ENCODE data around the gene CCER1. TPM values are rescaled to one million over a fixed set of nuclear protein-coding genes. Genes with fewer than 3 reads are reported as not detected.

The CCER1 gene, protein sequence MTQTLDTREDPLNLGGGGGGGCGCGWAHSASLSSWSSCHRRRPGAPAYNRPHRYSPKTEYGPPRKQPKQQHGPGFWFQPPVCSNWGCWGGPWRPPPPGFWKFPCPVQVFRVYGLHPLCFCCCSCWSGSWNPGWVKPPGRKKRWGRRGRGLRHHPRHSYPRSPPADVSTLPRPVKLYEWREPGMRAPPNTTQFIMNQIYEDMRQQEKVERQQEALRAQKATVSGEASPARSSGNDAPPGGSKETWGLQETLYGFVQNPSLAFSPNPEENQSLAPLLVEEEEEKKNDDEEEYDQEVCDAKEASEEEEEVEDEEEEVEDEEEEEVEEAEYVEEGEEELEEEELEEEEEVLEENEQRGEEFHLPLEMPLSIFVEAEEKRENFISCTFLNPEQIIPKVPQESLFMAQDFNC
- not detected for total RNA-seq
- long read RNA-seq, result 0 reads

DNA sequence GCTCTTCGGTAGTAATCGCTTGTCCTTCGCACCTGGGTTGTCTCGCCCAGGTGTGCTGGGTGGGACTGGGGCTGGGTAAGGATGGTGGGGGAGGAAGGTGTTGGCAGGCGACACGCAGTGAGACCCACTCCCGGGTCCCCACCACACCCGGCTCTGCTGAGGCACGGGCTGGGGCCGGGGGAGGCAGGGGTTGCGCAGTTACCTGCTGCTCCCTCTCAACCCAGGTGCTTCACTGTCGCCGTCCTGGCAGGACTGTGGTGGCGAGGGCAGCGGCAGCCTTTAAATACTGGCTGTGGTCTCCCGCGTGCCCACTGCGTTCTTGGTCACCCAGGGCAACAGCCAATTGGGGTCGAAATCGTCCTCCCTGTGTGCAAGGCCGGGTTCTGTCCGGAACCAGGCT, at the start of gene CCER1:
CCER1 (minus strand) TSS at position 256 of the 400 bp plus-strand sequence. CDS start 434 bp downstream, outside the sequence.
- Histone ChIP-seq H3K4me3 (no peak within 1 kb of the TSS), H3K27me3 (ENCODE audit: low read depth) (no peaks in the 10 kb centered on the region), H3K9me3 (replicated peaks) (no peaks in the 10 kb centered on the region), H3K4me1 (no peaks in the 10 kb centered on the region), H3K36me3 (no peaks in the 10 kb centered on the region), H3K27ac (replicated peaks) (no peak within 1 kb of the TSS)
- TF ChIP-seq, protein P1, sequence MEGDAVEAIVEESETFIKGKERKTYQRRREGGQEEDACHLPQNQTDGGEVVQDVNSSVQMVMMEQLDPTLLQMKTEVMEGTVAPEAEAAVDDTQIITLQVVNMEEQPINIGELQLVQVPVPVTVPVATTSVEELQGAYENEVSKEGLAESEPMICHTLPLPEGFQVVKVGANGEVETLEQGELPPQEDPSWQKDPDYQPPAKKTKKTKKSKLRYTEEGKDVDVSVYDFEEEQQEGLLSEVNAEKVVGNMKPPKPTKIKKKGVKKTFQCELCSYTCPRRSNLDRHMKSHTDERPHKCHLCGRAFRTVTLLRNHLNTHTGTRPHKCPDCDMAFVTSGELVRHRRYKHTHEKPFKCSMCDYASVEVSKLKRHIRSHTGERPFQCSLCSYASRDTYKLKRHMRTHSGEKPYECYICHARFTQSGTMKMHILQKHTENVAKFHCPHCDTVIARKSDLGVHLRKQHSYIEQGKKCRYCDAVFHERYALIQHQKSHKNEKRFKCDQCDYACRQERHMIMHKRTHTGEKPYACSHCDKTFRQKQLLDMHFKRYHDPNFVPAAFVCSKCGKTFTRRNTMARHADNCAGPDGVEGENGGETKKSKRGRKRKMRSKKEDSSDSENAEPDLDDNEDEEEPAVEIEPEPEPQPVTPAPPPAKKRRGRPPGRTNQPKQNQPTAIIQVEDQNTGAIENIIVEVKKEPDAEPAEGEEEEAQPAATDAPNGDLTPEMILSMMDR (IDR thresholded peaks at IDR 0.05; ENCODE audit: borderline replicate concordance), result no peak
- intact Hi-C loops (cut with micrococcal nuclease), result no loop called here
- no peak for DNase-seq

DNA sequence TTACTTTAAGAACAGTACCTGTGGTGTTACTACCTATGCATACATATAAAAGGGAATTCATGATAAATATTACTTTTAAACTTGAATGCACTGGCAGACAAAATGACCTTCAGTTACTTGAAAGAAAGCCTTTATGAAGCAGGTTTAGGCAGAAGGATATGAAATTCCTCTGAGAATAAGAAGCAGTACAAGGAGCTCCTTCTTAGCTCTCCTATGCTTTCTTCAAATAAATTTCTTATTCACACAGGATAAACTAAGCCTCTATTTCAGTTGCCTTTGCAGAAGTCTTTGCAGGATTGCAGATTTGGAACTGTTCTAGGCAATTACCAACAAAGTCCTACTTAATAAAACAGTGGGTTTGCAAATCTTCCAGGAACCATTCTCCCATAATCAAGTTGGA, 48.8 kb upstream of the CCER1 start:
- TF ChIP-seq, protein P1 (IDR thresholded peaks at IDR 0.05; ENCODE audit: borderline replicate concordance), result no peak
- H3K36me3 ChIP-seq, result no peaks in the 10 kb centered on the region
- no peak overlapping the region for H3K27ac ChIP-seq (replicated peaks)
- no peak for DNase-seq
- no peaks in the 10 kb centered on the region for H3K27me3 ChIP-seq (ENCODE audit: low read depth)
- no peak overlapping the region for H3K4me3 ChIP-seq
- intact Hi-C loops (cut with micrococcal nuclease), result no loop called here
- no peaks in the 10 kb centered on the region for H3K4me1 ChIP-seq
- H3K9me3 ChIP-seq (replicated peaks), result no peaks in the 10 kb centered on the region

DNA sequence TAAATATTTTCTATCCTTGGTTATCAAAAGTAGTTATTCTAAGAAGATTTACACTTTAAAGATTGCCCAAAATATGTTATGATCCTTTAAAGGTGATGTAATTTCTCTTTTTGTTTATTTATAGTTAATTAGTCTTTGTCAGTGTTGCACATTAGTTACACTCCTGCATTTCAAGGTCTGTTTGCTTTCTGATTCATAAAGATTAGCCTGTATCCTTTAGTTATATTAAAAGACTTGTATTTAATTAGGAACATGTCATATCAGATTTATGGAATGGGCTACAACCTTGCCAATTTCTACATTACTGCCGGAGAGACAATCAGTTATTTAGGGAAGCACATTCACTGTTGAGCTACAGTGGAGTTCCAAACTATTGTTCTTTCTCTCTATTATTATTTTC, 46.3 kb upstream of the CCER1 start:
- TF ChIP-seq, protein P1 (IDR thresholded peaks at IDR 0.05; ENCODE audit: borderline replicate concordance), result no peak
- no peak for DNase-seq
- Histone ChIP-seq H3K9me3 (replicated peaks) (no peaks in the 10 kb centered on the region), H3K4me3 (no peak overlapping the region), H3K27me3 (ENCODE audit: low read depth) (no peaks in the 10 kb centered on the region), H3K4me1 (no peaks in the 10 kb centered on the region), H3K36me3 (no peaks in the 10 kb centered on the region), H3K27ac (replicated peaks) (no peak overlapping the region)
- intact Hi-C loops (cut with micrococcal nuclease), result no loop called here

DNA sequence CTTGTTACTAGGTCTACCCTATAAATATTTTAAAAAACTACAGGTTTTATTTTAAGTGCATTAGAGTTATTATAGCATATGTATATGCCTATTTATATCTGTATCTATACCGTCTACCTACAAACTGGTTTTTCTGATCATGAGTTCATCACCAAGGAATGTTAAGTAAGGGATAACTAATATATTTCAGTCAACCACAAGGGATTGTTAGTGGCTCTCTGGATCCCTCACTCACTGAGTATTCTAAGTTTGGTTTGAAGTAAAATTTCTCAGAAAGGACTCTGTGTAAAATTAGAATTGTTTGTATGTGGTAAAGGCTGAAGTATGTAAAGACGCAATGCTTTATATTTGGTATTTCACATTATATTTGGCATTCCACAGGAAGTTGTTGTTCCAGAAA, 45.0 kb upstream of the CCER1 start:
- no peaks in the 10 kb centered on the region for H3K36me3 ChIP-seq
- DNase-seq, result no peak
- TF ChIP-seq, protein P1 (IDR thresholded peaks at IDR 0.05; ENCODE audit: borderline replicate concordance), result no peak
- H3K9me3 ChIP-seq (replicated peaks), result no peaks in the 10 kb centered on the region
- intact Hi-C loops (cut with micrococcal nuclease), result no loop called here
- no peak overlapping the region for H3K4me3 ChIP-seq
- H3K4me1 ChIP-seq, result no peaks in the 10 kb centered on the region
- no peak overlapping the region for H3K27ac ChIP-seq (replicated peaks)
- H3K27me3 ChIP-seq (ENCODE audit: low read depth), result no peaks in the 10 kb centered on the region

DNA sequence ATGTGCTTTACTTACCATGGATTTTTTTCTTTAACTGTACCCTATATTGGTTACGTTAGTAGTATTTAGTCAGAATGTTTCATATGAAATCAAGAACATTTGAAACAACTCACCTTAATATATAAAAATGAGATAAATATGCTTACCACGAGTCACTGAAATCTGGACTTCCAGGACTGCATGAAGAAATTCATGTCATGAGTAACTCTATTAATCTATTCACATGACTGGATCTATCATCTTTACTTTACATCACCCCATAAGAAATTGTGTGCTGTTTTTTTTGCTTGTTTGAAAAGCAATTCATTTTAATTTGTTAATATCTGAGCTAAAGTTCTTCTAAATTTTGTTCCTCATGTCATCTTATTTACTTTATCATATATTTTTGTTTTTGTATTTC, 44.6 kb upstream of the CCER1 start:
- Histone ChIP-seq H3K4me1 (no peaks in the 10 kb centered on the region), H3K4me3 (no peak overlapping the region), H3K9me3 (replicated peaks) (no peaks in the 10 kb centered on the region), H3K27me3 (ENCODE audit: low read depth) (no peaks in the 10 kb centered on the region), H3K27ac (replicated peaks) (no peak overlapping the region), H3K36me3 (no peaks in the 10 kb centered on the region)
- no peak for DNase-seq
- intact Hi-C loops (cut with micrococcal nuclease), result no loop called here
- TF ChIP-seq, protein P1 (IDR thresholded peaks at IDR 0.05; ENCODE audit: borderline replicate concordance), result no peak
